Hepatic stellate cell (primary cell): ENCODE data around the gene MAFG.
"Not testable (repeated sequence)": the region's sequence is repeated elsewhere in the genome, so short reads cannot be mapped to it uniquely, and the experiment has no call there.

Experiments used
- DNase-seq: peaks from one replicate; pipeline ENCODE4 v3.0.0; 2011; ENCODE audit warnings: low spot score

Gene MAFG

GRCh38 chr17:81923302-81924260 is 4.0 kb downstream of the MAFG start:
- peak; percentile 88 for DNase-seq

- DNase-seq, result no peak
Observed at GRCh38 chr17:81922566-81923301, 4.8 kb downstream of the MAFG start.

GRCh38 chr17:81921996-81922565 is 5.5 kb downstream of the MAFG start:
- DNase-seq, result no peak

- DNase-seq, result no peak
Observed at GRCh38 chr17:81921537-81921862, 6.0 kb downstream of the MAFG start.

- DNase-seq, result no peak
Observed at GRCh38 chr17:81920612-81921536, 6.7 kb downstream of the MAFG start.

- DNase-seq, result no peak
Observed at GRCh38 chr17:81918832-81919545, 8.5 kb downstream of the MAFG start.

GRCh38 chr17:81918333-81918669 is 9.2 kb downstream of the MAFG start:
- not testable (repeated sequence) for DNase-seq

GRCh38 chr17:81917565-81918332 is 9.8 kb downstream of the MAFG start, which contains the start of gene SIRT7:
Gene SIRT7 (minus strand): TSS chr17:81918176. CDS start chr17:81918131, 45 bp downstream.
- peak; percentile 98 for DNase-seq

- DNase-seq, result peak; percentile 56
Observed at GRCh38 chr17:81916234-81917001, 11.1 kb downstream of the MAFG start.

- no peak for DNase-seq
Observed at GRCh38 chr17:81915331-81915730, 12.2 kb downstream of the MAFG start.

- DNase-seq, result no peak
Observed at GRCh38 chr17:81914103-81914850, 13.3 kb downstream of the MAFG start.

- DNase-seq, result no peak
Observed at GRCh38 chr17:81913394-81914102, 14.0 kb downstream of the MAFG start.

- DNase-seq, result no peak
Observed at GRCh38 chr17:81912441-81913309, 14.9 kb downstream of the MAFG start.

GRCh38 chr17:81911969-81912368 is 15.6 kb downstream of the MAFG start:
- DNase-seq, result no peak

GRCh38 chr17:81911277-81911961 is 16.1 kb downstream of the MAFG start, which contains the start of gene PCYT2:
Gene PCYT2 (minus strand): TSS chr17:81911399. CDS start chr17:81911355, 44 bp downstream.
- DNase-seq, result peak; percentile 99

GRCh38 chr17:81910840-81911276 is 16.7 kb downstream of the MAFG start:
- peak; percentile 64 for DNase-seq
